BE2C (cell line): Measurements from ENCODE around the gene VSX1.

ENCODE experiments used
- DNase-seq: peaks from one replicate; pipeline ENCODE4 v3.0.0-alpha.2; 2020
- H3K27me3 ChIP-seq: fragments of 250-450 bp; sonication (Bioruptor Pico); 2 replicates; pipeline ENCODE4 v1.5.1; 2020; ENCODE audit warnings: mild to moderate bottlenecking
- H3K36me3 ChIP-seq: fragments of 250-450 bp; sonication (Bioruptor Pico); 2 replicates; pipeline ENCODE4 v1.5.1; 2020; ENCODE audit warnings: mild to moderate bottlenecking
- H3K4me1 ChIP-seq: fragments of 250-450 bp; sonication (Bioruptor Pico); 2 replicates; pipeline ENCODE4 v1.5.1; 2020
- H3K4me3 ChIP-seq: 2 replicates; pipeline ENCODE4 v1.5.1; 2011; ENCODE audit warnings: low read depth, low read length
- H3K9me3 ChIP-seq: fragments of 250-450 bp; sonication (Bioruptor Pico); 2 replicates; pipeline ENCODE4 v1.5.1; 2020
- CTCF ChIP-seq: IDR thresholded peaks from 2 replicates; pipeline ENCODE4 v1.5.1; 2012; ENCODE audit warnings: mild to moderate bottlenecking, low read depth, low read length

VSX1 gene

GRCh38 chr20:25076201-25076600 is 5.7 kb downstream of the VSX1 start:
- Histone ChIP-seq H3K36me3 (no peaks in the 10 kb centered on the region), H3K9me3 (no peaks in the 10 kb centered on the region), H3K4me1 (no peaks in the 10 kb centered on the region), H3K4me3 (no peak overlapping the region), H3K27me3 (peaks cover 90% of the 10 kb centered on the region)
- no peak for TF ChIP-seq CTCF
- DNase-seq: no peak

- Histone ChIP-seq H3K36me3 (no peaks in the 10 kb centered on the region), H3K4me1 (no peaks in the 10 kb centered on the region), H3K27me3 (peaks cover 72% of the 10 kb centered on the region), H3K4me3 (no peak overlapping the region), H3K9me3 (no peaks in the 10 kb centered on the region)
- DNase-seq: no peak
- no peak for TF ChIP-seq CTCF
These were observed 8.4 kb downstream of the VSX1 start for GRCh38 chr20:25073544-25073943.

- no peak for TF ChIP-seq CTCF
- no peaks in the 10 kb centered on the region for H3K9me3 ChIP-seq
- no peak for DNase-seq
- H3K36me3 ChIP-seq: no peaks in the 10 kb centered on the region
- peaks cover 65% of the 10 kb centered on the region for H3K27me3 ChIP-seq
- H3K4me3 ChIP-seq: no peak overlapping the region
- H3K4me1 ChIP-seq: no peaks in the 10 kb centered on the region
These were observed 9.6 kb downstream of the VSX1 start for GRCh38 chr20:25072226-25072811.

- no peak for TF ChIP-seq CTCF
- no peaks in the 10 kb centered on the region for H3K4me1 ChIP-seq
- H3K27me3 ChIP-seq: peaks cover 59% of the 10 kb centered on the region
- H3K9me3 ChIP-seq: no peaks in the 10 kb centered on the region
- DNase-seq: no peak
- no peaks in the 10 kb centered on the region for H3K36me3 ChIP-seq
- H3K4me3 ChIP-seq: no peak overlapping the region
These were observed 10.2 kb downstream of the VSX1 start for GRCh38 chr20:25071734-25072133.

GRCh38 chr20:25070821-25071473 is 11.0 kb downstream of the VSX1 start:
- no peak for DNase-seq
- H3K4me1 ChIP-seq: no peaks in the 10 kb centered on the region
- H3K4me3 ChIP-seq: no peak overlapping the region
- no peaks in the 10 kb centered on the region for H3K36me3 ChIP-seq
- H3K27me3 ChIP-seq: peaks cover 54% of the 10 kb centered on the region
- no peaks in the 10 kb centered on the region for H3K9me3 ChIP-seq
- no peak for TF ChIP-seq CTCF
